HCT116 (cell line): ENCODE results near the gene PPP1R14C. TPM values are rescaled to one million over a fixed set of nuclear protein-coding genes. Genes with fewer than 3 reads are reported as not detected.

Experiments used
- ATAC-seq: fragments of 200-7000 bp; cut with Tn5 transposase; 2 replicates; pipeline ENCODE4 v1.9.1; 2020; ENCODE audit warnings: mild to moderate bottlenecking, moderate library complexity
- BruUV-seq: library from RNA; stranded (reverse); fragments of 400-500 nt; replicated peaks from 2 replicates; lab custom pipeline; 2021; lab: Mats Ljungman, UMichigan
- CTCF ChIA-PET: fragments of 300-600 bp; sonication (Branson Sonifier 250); formaldehyde crosslinking; loops from one replicate; lab custom pipeline; 2021; ENCODE audit warnings: antibody characterized with exemption; lab: Charles Lee
- POLR2A ChIA-PET: fragments of 300-600, 350-600 bp; sonication (Branson Sonifier 250); formaldehyde crosslinking; loops from one replicate; lab custom pipeline; 2021; ENCODE audit warnings: antibody characterized with exemption; lab: Charles Lee
- RAD21 ChIA-PET, 2 experiments: fragments of 300-600 bp; sonication (Branson Sonifier 250); formaldehyde crosslinking; loops; one replicate each; lab custom pipeline; 2023; ENCODE audit warnings: low total read pairs in 2 of 2; ENCODE audit not compliant: uncharacterized antibody in 2 of 2, unreplicated experiment in 2 of 2, low non-redundant PET in 1 of 2; lab: Charles Lee
- DNase-seq: peaks from one replicate; pipeline ENCODE4 v3.0.0-alpha.2; 2010; ENCODE audit warnings: low read depth, low spot score
- H2AFZ ChIP-seq: fragments of 200-600 bp; shearing (Covaris generic), sonication (generic); 2 replicates; pipeline ENCODE4 v1.6.1; 2017; ENCODE audit warnings: low read depth, mixed run types, mixed read lengths, antibody characterized with exemption, low read length; ENCODE audit not compliant: poor library complexity, severe bottlenecking
- H3K27ac ChIP-seq: 2 replicates; pipeline ENCODE4 v1.5.1; 2012; ENCODE audit warnings: low read depth, low read length
- H3K27me3 ChIP-seq: fragments of 200-600 bp; sonication (generic); 2 replicates; pipeline ENCODE4 v1.6.1; 2016; ENCODE audit warnings: mixed run types, low read length, mixed read lengths; ENCODE audit not compliant: insufficient read depth
- H3K36me3 ChIP-seq, 2 experiments: fragments of 200-500 bp in 1 of 2; fragments of 200-600 bp in 1 of 2; sonication (Bioruptor generic) in 1 of 2; sonication (generic) in 1 of 2; 2 replicates each; pipeline versions ENCODE4 v1.5.1 to v1.6.1; 2014 to 2016; ENCODE audit warnings: low read length in 2 of 2, inconsistent platforms in 1 of 2, mixed read lengths in 1 of 2, mixed run types in 1 of 2; ENCODE audit not compliant: insufficient read depth in 2 of 2, control insufficient read depth in 1 of 2
- H3K4me1 ChIP-seq, 2 experiments: fragments of 200-600 bp in 1 of 2; sonication (generic) in 1 of 2; 2 replicates each; pipeline versions ENCODE4 v1.5.1 to v1.6.1; 2012 to 2017; ENCODE audit warnings: low read length in 2 of 2, inconsistent platforms in 1 of 2, mild to moderate bottlenecking in 1 of 2, mixed read lengths in 1 of 2, mixed run types in 1 of 2, moderate library complexity in 1 of 2; ENCODE audit not compliant: insufficient read depth in 2 of 2, control insufficient read depth in 1 of 2
- H3K4me2 ChIP-seq: fragments of 200-600 bp; sonication (generic); 2 replicates; pipeline ENCODE4 v1.6.1; 2017; ENCODE audit warnings: mixed run types, low read length, mixed read lengths
- H3K4me3 ChIP-seq, 2 experiments: fragments of 200-600 bp in 1 of 2; sonication (generic) in 1 of 2; replicated peaks in 1 of 2; 2 replicates each; pipeline ENCODE4 v1.5.1; 2011 to 2016; ENCODE audit warnings: low read length in 2 of 2, control low read depth in 1 of 2, low read depth in 1 of 2, mild to moderate bottlenecking in 1 of 2, mixed read lengths in 1 of 2, mixed run types in 1 of 2
- H3K79me2 ChIP-seq: fragments of 200-600 bp; sonication (generic); 2 replicates; pipeline ENCODE4 v1.6.1; 2017; ENCODE audit warnings: mild to moderate bottlenecking, mixed run types, low read length, moderate library complexity, mixed read lengths; ENCODE audit not compliant: insufficient read depth
- H3K9ac ChIP-seq: fragments of 200-600 bp; sonication (generic); 2 replicates; pipeline ENCODE4 v1.6.1; 2016; ENCODE audit warnings: low read length, mixed read lengths
- H3K9me2 ChIP-seq: fragments of 200-600 bp; sonication (generic), shearing (Covaris generic); 2 replicates; pipeline ENCODE4 v1.6.1; 2017; ENCODE audit warnings: mixed run types, mild to moderate bottlenecking, moderate library complexity; ENCODE audit not compliant: insufficient read depth
- H3K9me3 ChIP-seq, 2 experiments: fragments of 200-500 bp in 1 of 2; fragments of 200-600 bp in 1 of 2; sonication (Bioruptor generic) in 1 of 2; sonication (generic) in 1 of 2; 2 replicates each; pipeline ENCODE4 v1.6.1; 2014 to 2017; ENCODE audit warnings: low read length in 2 of 2, mixed read lengths in 2 of 2, inconsistent platforms in 1 of 2, low read depth in 1 of 2, mild to moderate bottlenecking in 1 of 2, mixed run types in 1 of 2, moderate library complexity in 1 of 2; ENCODE audit not compliant: control insufficient read depth in 1 of 2, insufficient read depth in 1 of 2
- H4K20me1 ChIP-seq: fragments of 200-600 bp; sonication (generic), shearing (Covaris generic); 2 replicates; pipeline ENCODE4 v1.6.1; 2017; ENCODE audit warnings: mixed run types, mild to moderate bottlenecking, moderate library complexity; ENCODE audit not compliant: insufficient read depth
- ATF3 ChIP-seq: IDR thresholded peaks from 2 replicates; pipeline ENCODE4 v1.6.1; 2012
- CBX3 ChIP-seq: IDR thresholded peaks from 2 replicates; pipeline ENCODE4 v1.6.1; 2012; ENCODE audit warnings: low read depth
- CEBPB ChIP-seq: IDR thresholded peaks from 2 replicates; pipeline ENCODE4 v1.6.1; 2012; ENCODE audit warnings: low read depth
- CTCF ChIP-seq, 3 experiments: fragments of 200-600 bp in 1 of 3; sonication (generic) in 1 of 3; IDR thresholded peaks in 2 of 3; conservative IDR thresholded peaks in 1 of 3; 2 replicates each; pipeline ENCODE4 v1.5.1; 2012 to 2017; ENCODE audit warnings: low read depth in 2 of 3, low read length in 2 of 3, antibody characterized with exemption in 1 of 3, borderline replicate concordance in 1 of 3, control low read depth in 1 of 3, mild to moderate bottlenecking in 1 of 3, mixed read lengths in 1 of 3, mixed run types in 1 of 3, moderate library complexity in 1 of 3; ENCODE audit not compliant: insufficient read depth in 1 of 3
- EGR1 ChIP-seq: IDR thresholded peaks from 2 replicates; pipeline ENCODE4 v1.6.1; 2012; ENCODE audit warnings: low read depth
- ELF1 ChIP-seq: IDR thresholded peaks from 2 replicates; pipeline ENCODE4 v1.6.1; 2012; ENCODE audit warnings: low read depth, borderline replicate concordance
- EZH2 ChIP-seq: fragments of 200-600 bp; sonication (generic); IDR thresholded peaks from 2 replicates; pipeline ENCODE4 v1.6.1; 2017; ENCODE audit warnings: antibody characterized with exemption, mixed run types
- EZH2phosphoT487 ChIP-seq: fragments of 200-600 bp; IDR thresholded peaks from 2 replicates; pipeline ENCODE4 v1.6.1; 2018; ENCODE audit warnings: antibody characterized with exemption, borderline replicate concordance
- FOSL1 ChIP-seq: IDR thresholded peaks from 2 replicates; pipeline ENCODE4 v1.6.1; 2012; ENCODE audit warnings: low read depth
- JUND ChIP-seq: IDR thresholded peaks from 2 replicates; pipeline ENCODE4 v1.6.1; 2012
- POLR2AphosphoS5 ChIP-seq: IDR thresholded peaks from 2 replicates; pipeline ENCODE4 v1.6.1; 2011; ENCODE audit warnings: mild to moderate bottlenecking, low read depth, low read length, moderate library complexity
- RAD21 ChIP-seq: IDR thresholded peaks from 2 replicates; pipeline ENCODE4 v1.6.1; 2012; ENCODE audit warnings: low read depth, mild to moderate bottlenecking
- SP1 ChIP-seq: IDR thresholded peaks from 2 replicates; pipeline ENCODE4 v1.6.1; 2012; ENCODE audit warnings: low read depth
- TCF7L2 ChIP-seq: IDR thresholded peaks from 2 replicates; pipeline ENCODE4 v1.7.0; 2011; ENCODE audit warnings: borderline replicate concordance, inconsistent platforms; ENCODE audit not compliant: insufficient read depth, insufficient read length; ENCODE audit errors: extremely low read depth
- YY1 ChIP-seq: IDR thresholded peaks from 2 replicates; pipeline ENCODE4 v1.6.1; 2011; ENCODE audit warnings: low read length, low read depth, moderate library complexity, mild to moderate bottlenecking; ENCODE audit not compliant: insufficient replicate concordance; ENCODE audit errors: extremely low read depth
- ZBTB33 ChIP-seq: IDR thresholded peaks from 2 replicates; pipeline ENCODE4 v1.6.1; 2011; ENCODE audit warnings: mild to moderate bottlenecking, low read length, moderate library complexity; ENCODE audit not compliant: insufficient replicate concordance; ENCODE audit errors: extremely low read depth
- ZFX ChIP-seq: fragments of 450-650 bp; IDR thresholded peaks from 2 replicates; pipeline ENCODE4 v1.6.1; 2017
- ZNF274 ChIP-seq: fragments of 200-500 bp; sonication (Bioruptor generic); IDR thresholded peaks from 2 replicates; pipeline ENCODE4 v1.6.1; 2014; ENCODE audit warnings: mild to moderate bottlenecking, low read depth, low read length, inconsistent platforms
- intact Hi-C: fragments of 100-400 bp; cut with micrococcal nuclease; formaldehyde crosslinking; loops from 2 replicates; pipeline ENCODE4 v1.10.0; 2022
- total RNA-seq: library from RNA; stranded (reverse); gene quantifications from one replicate; pipeline ENCODE4 v1.2.1, GENCODE V29; 2021; ENCODE audit not compliant: unreplicated experiment

Gene PPP1R14C
- total RNA-seq, 1 experiment from 2014 or later: 7.8 TPM

GRCh38 chr6:150152891-150153876 is 10.3 kb downstream of the PPP1R14C start:
- H3K4me1 ChIP-seq: no peaks in the 10 kb centered on the region
- no peak overlapping the region for H3K9ac ChIP-seq
- H4K20me1 ChIP-seq: no peaks in the 10 kb centered on the region
- no TSS peak for BruUV-seq
- no peak for TF ChIP-seq RAD21
- no peak for TF ChIP-seq ZBTB33
- no peak for TF ChIP-seq POLR2AphosphoS5
- no peak for TF ChIP-seq CTCF (IDR thresholded peaks at IDR 0.05 in 2 of 3, conservative IDR thresholded peaks at IDR 0.05 in 1 of 3; ENCODE audit: borderline replicate concordance in 1 of 3, insufficient read depth in 1 of 3, low read depth in 2 of 3, low read length in 2 of 3)
- no peak for TF ChIP-seq SP1
- TF ChIP-seq ZNF274: no peak
- TF ChIP-seq FOSL1: no peak
- no peak for TF ChIP-seq EZH2phosphoT487
- no peak for TF ChIP-seq EGR1
- no peak for TF ChIP-seq ATF3
- TF ChIP-seq EZH2: no peak
- no peak for TF ChIP-seq YY1
- no peak for TF ChIP-seq ELF1
- no peak for TF ChIP-seq CEBPB
- TF ChIP-seq JUND: no peak
- TF ChIP-seq CBX3: no peak
- TF ChIP-seq TCF7L2: no peak
- no peak for TF ChIP-seq ZFX
- POLR2A ChIA-PET: no interaction called here
- no peaks in the 10 kb centered on the region for H3K27me3 ChIP-seq
- ATAC-seq: no peak
- intact Hi-C loops: no loop called here
- RAD21 ChIA-PET: no interaction called here
- no peaks in the 10 kb centered on the region for H3K9me2 ChIP-seq
- H3K4me2 ChIP-seq: no peak overlapping the region
- H2AFZ ChIP-seq: no peak overlapping the region
- H3K36me3 ChIP-seq: no peaks in the 10 kb centered on the region
- H3K4me3 ChIP-seq: no peak overlapping the region
- CTCF ChIA-PET: no interaction called here
- no peak overlapping the region for H3K27ac ChIP-seq
- H3K79me2 ChIP-seq: no peaks in the 10 kb centered on the region
- no peaks in the 10 kb centered on the region for H3K9me3 ChIP-seq
- no peak for DNase-seq
